Measurements from ENCODE around the gene SEMA3A. TPM values are rescaled to one million over a fixed set of nuclear protein-coding genes. Genes with fewer than 3 reads are reported as not detected.

Gene SEMA3A
- polyA plus RNA-seq, 1 donor from 2014 or later, result 22.8 TPM

DNA sequence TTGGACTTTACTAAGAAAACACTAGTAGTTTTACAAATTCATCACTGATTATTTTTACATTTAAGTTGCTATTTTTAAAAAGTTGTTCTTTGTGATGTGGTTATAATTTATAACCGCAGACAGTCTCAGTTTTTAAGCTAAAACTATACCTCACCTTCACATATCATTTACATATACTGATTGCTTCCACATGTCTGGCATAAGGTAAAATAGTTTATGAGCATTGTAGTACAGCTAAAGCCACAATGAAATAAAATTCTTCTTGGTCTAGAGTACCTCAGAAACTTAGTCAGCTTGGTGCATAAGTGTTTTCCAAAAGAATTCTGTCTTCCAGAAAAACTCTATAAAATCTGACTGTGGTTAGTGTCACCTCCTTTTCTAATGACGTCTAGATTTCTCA is 13.0 kb downstream of the SEMA3A start:
- Histone ChIP-seq H3K4me3 (ENCODE audit: low read length) (no peak overlapping the region), H3K9ac (ENCODE audit: low read length) (no peak overlapping the region), H2AFZ (ENCODE audit: low read depth, low read length) (no peak overlapping the region), H3K79me2 (replicated peaks; ENCODE audit: insufficient read depth, low read length) (peaks cover 12% of the 10 kb centered on the region), H3K4me2 (ENCODE audit: low read length) (no peak overlapping the region), H3K36me3 (ENCODE audit: insufficient read depth, low read length) (no peaks in the 10 kb centered on the region), H3K9me2 (ENCODE audit: insufficient read depth, low read length) (no peaks in the 10 kb centered on the region), H3K9me3 (ENCODE audit: low read length) (no peaks in the 10 kb centered on the region), H3K27ac (ENCODE audit: low read length) (no peak overlapping the region), H4K20me1 (ENCODE audit: insufficient read depth) (no peaks in the 10 kb centered on the region), H3K27me3 (ENCODE audit: insufficient read depth, low read depth, low read length) (no peaks in the 10 kb centered on the region), H3F3A (ENCODE audit: insufficient read depth, low read length, poor library complexity, severe bottlenecking) (no peaks in the 10 kb centered on the region)
- no peak for TF ChIP-seq MXI1 (conservative IDR thresholded peaks at IDR 0.05; ENCODE audit: poor library complexity, severe bottlenecking)
- TF ChIP-seq, protein P1, sequence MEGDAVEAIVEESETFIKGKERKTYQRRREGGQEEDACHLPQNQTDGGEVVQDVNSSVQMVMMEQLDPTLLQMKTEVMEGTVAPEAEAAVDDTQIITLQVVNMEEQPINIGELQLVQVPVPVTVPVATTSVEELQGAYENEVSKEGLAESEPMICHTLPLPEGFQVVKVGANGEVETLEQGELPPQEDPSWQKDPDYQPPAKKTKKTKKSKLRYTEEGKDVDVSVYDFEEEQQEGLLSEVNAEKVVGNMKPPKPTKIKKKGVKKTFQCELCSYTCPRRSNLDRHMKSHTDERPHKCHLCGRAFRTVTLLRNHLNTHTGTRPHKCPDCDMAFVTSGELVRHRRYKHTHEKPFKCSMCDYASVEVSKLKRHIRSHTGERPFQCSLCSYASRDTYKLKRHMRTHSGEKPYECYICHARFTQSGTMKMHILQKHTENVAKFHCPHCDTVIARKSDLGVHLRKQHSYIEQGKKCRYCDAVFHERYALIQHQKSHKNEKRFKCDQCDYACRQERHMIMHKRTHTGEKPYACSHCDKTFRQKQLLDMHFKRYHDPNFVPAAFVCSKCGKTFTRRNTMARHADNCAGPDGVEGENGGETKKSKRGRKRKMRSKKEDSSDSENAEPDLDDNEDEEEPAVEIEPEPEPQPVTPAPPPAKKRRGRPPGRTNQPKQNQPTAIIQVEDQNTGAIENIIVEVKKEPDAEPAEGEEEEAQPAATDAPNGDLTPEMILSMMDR (IDR thresholded peaks at IDR 0.05; ENCODE audit: poor library complexity, severe bottlenecking), result no peak
- TF ChIP-seq, protein P2, sequence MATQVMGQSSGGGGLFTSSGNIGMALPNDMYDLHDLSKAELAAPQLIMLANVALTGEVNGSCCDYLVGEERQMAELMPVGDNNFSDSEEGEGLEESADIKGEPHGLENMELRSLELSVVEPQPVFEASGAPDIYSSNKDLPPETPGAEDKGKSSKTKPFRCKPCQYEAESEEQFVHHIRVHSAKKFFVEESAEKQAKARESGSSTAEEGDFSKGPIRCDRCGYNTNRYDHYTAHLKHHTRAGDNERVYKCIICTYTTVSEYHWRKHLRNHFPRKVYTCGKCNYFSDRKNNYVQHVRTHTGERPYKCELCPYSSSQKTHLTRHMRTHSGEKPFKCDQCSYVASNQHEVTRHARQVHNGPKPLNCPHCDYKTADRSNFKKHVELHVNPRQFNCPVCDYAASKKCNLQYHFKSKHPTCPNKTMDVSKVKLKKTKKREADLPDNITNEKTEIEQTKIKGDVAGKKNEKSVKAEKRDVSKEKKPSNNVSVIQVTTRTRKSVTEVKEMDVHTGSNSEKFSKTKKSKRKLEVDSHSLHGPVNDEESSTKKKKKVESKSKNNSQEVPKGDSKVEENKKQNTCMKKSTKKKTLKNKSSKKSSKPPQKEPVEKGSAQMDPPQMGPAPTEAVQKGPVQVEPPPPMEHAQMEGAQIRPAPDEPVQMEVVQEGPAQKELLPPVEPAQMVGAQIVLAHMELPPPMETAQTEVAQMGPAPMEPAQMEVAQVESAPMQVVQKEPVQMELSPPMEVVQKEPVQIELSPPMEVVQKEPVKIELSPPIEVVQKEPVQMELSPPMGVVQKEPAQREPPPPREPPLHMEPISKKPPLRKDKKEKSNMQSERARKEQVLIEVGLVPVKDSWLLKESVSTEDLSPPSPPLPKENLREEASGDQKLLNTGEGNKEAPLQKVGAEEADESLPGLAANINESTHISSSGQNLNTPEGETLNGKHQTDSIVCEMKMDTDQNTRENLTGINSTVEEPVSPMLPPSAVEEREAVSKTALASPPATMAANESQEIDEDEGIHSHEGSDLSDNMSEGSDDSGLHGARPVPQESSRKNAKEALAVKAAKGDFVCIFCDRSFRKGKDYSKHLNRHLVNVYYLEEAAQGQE (IDR thresholded peaks at IDR 0.05; ENCODE audit: borderline replicate concordance), result no peak
- TF ChIP-seq SMC3 (conservative IDR thresholded peaks at IDR 0.05; ENCODE audit: poor library complexity), result no peak
- no peak for TF ChIP-seq EP300 (conservative IDR thresholded peaks at IDR 0.05; ENCODE audit: poor library complexity, severe bottlenecking)
- no peak for TF ChIP-seq EZH2 (IDR thresholded peaks at IDR 0.05; ENCODE audit: borderline replicate concordance, insufficient read depth, low read length, poor library complexity, severe bottlenecking)
- TF ChIP-seq POLR2AphosphoS5 (IDR thresholded peaks at IDR 0.05), result no peak
- no peak for TF ChIP-seq TAF1 (IDR thresholded peaks at IDR 0.05; ENCODE audit: low read depth)
- no peak for TF ChIP-seq RAD21 (conservative IDR thresholded peaks at IDR 0.05)

DNA sequence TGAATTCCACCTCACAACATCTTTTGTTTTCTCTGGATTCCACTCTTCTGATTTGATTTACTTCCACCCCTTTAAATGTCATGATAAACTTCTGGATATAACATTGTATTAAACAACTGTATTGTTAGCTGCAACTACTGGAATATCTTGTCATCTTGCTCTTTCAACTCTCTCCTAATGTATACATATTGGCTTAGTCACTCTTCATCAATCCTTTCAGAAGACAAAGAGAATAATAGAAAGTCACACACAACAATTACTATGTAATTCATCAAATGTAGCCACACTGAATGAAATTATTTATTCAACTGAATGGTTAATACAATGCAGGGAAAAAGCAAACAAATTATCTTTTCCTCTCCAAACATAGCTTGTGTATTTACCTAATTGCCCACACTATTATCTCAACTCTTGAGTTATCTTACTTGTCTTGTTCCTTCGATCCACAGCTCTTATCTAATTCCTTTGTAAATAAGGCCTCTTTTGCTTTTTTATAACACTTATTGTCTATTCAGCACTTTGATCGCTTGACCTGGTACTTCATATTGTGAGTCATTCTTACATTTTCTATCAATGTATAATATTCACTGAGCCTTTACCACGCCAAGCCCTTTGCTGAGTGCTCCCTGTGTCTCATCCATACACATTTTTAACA is 16.7 kb downstream of the SEMA3A start:
- H3F3A ChIP-seq (ENCODE audit: insufficient read depth, low read length, poor library complexity, severe bottlenecking), result no peaks in the 10 kb centered on the region
- H3K79me2 ChIP-seq (replicated peaks; ENCODE audit: insufficient read depth, low read length), result no peaks in the 10 kb centered on the region
- no peak overlapping the region for H3K9ac ChIP-seq (ENCODE audit: low read length)
- H4K20me1 ChIP-seq (ENCODE audit: insufficient read depth), result no peaks in the 10 kb centered on the region
- no peak overlapping the region for H2AFZ ChIP-seq (ENCODE audit: low read depth, low read length)
- TF ChIP-seq, protein P1 (IDR thresholded peaks at IDR 0.05; ENCODE audit: poor library complexity, severe bottlenecking), result no peak
- TF ChIP-seq RAD21 (conservative IDR thresholded peaks at IDR 0.05) (no peak), POLR2AphosphoS5 (IDR thresholded peaks at IDR 0.05) (no peak), EZH2 (IDR thresholded peaks at IDR 0.05; ENCODE audit: borderline replicate concordance, insufficient read depth, low read length, poor library complexity, severe bottlenecking) (no peak), SMC3 (conservative IDR thresholded peaks at IDR 0.05; ENCODE audit: poor library complexity) (no peak), TAF1 (IDR thresholded peaks at IDR 0.05; ENCODE audit: low read depth) (no peak), MXI1 (conservative IDR thresholded peaks at IDR 0.05; ENCODE audit: poor library complexity, severe bottlenecking) (no peak), EP300 (conservative IDR thresholded peaks at IDR 0.05; ENCODE audit: poor library complexity, severe bottlenecking) (no peak)
- TF ChIP-seq, protein P2 (IDR thresholded peaks at IDR 0.05; ENCODE audit: borderline replicate concordance), result no peak
- no peaks in the 10 kb centered on the region for H3K27me3 ChIP-seq (ENCODE audit: insufficient read depth, low read depth, low read length)
- no peak overlapping the region for H3K4me2 ChIP-seq (ENCODE audit: low read length)
- peaks cover 5% of the 10 kb centered on the region for H3K9me3 ChIP-seq (ENCODE audit: low read length)
- no peaks in the 10 kb centered on the region for H3K36me3 ChIP-seq (ENCODE audit: insufficient read depth, low read length)
- H3K9me2 ChIP-seq (ENCODE audit: insufficient read depth, low read length), result no peaks in the 10 kb centered on the region
- H3K4me3 ChIP-seq (ENCODE audit: low read length), result no peak overlapping the region
- no peak overlapping the region for H3K27ac ChIP-seq (ENCODE audit: low read length)

Measured in neural cell (in vitro differentiated cells).